Common myeloid progenitor, CD34-positive (primary cell): ENCODE data around the gene IGDCC3.
A peak's percentile ranks its signal among the peaks of the same experiment; 100 is the strongest.

Experiments
- CTCF ChIA-PET: fragments of 350-600 bp; sonication (Branson Sonifier 250); formaldehyde crosslinking; loops from one replicate; lab custom pipeline; 2021; ENCODE audit warnings: antibody characterized with exemption; lab: Charles Lee
- POLR2A ChIA-PET: fragments of 350-600 bp; sonication (Branson Sonifier 250); formaldehyde crosslinking; loops from one replicate; lab custom pipeline; 2021; ENCODE audit warnings: antibody characterized with exemption; lab: Charles Lee
- DNase-seq, 3 donors: peaks; one replicate each; pipeline versions ENCODE4 v3.0.0 to v3.0.0-alpha.2; 2013
- H3K27ac ChIP-seq, 2 experiments: 1 replicate in 1 of 2; 2 replicates in 1 of 2; pipeline ENCODE4 v1.7.0; 2013; ENCODE audit warnings: inconsistent platforms in 2 of 2, low read length in 2 of 2, mild to moderate bottlenecking in 2 of 2, low read depth in 1 of 2, moderate library complexity in 1 of 2; ENCODE audit not compliant: severe bottlenecking in 2 of 2, insufficient read depth in 1 of 2, poor library complexity in 1 of 2
- H3K27me3 ChIP-seq, 5 experiments: replicated peaks in 2 of 5; 1 replicate in 3 of 5; 2 replicates in 2 of 5; pipeline versions ENCODE4 v1.6.1 to v1.7.0; 2013; ENCODE audit warnings: low read length in 4 of 5, mild to moderate bottlenecking in 2 of 5, moderate library complexity in 2 of 5, inconsistent platforms in 1 of 5; ENCODE audit not compliant: insufficient read depth in 5 of 5, control insufficient read depth in 4 of 5
- H3K36me3 ChIP-seq, 4 experiments: 1 replicate in 2 of 4; 2 replicates in 2 of 4; pipeline versions ENCODE4 v1.6.1 to v1.7.0; 2013; ENCODE audit warnings: low read length in 3 of 4, control low read depth in 1 of 4, mild to moderate bottlenecking in 1 of 4; ENCODE audit not compliant: control insufficient read depth in 4 of 4, insufficient read depth in 4 of 4
- H3K4me1 ChIP-seq, 4 experiments: 1 replicate in 3 of 4; 2 replicates in 1 of 4; pipeline versions ENCODE4 v1.6.1 to v1.7.1; 2013; ENCODE audit warnings: low read length in 3 of 4, mild to moderate bottlenecking in 3 of 4, control low read depth in 1 of 4, inconsistent platforms in 1 of 4, moderate library complexity in 1 of 4; ENCODE audit not compliant: control insufficient read depth in 4 of 4, insufficient read depth in 4 of 4; ENCODE audit errors: control extremely low read depth in 1 of 4
- H3K4me3 ChIP-seq, 7 experiments: 1 replicate in 4 of 7; 2 replicates in 3 of 7; pipeline versions ENCODE4 v1.5.1 to v1.7.0; 2013; ENCODE audit warnings: mild to moderate bottlenecking in 7 of 7, low read length in 6 of 7, moderate library complexity in 6 of 7, inconsistent platforms in 2 of 7, low read depth in 2 of 7, control low read depth in 1 of 7; ENCODE audit not compliant: insufficient read depth in 4 of 7, control insufficient read depth in 1 of 7; ENCODE audit errors: extremely low read depth in 1 of 7
- H3K9me3 ChIP-seq, 5 experiments: 1 replicate in 4 of 5; 2 replicates in 1 of 5; pipeline versions ENCODE4 v1.6.1 to v1.7.1; 2013; ENCODE audit warnings: low read length in 4 of 5, mild to moderate bottlenecking in 2 of 5, inconsistent platforms in 1 of 5, low read depth in 1 of 5, moderate library complexity in 1 of 5; ENCODE audit not compliant: control insufficient read depth in 4 of 5, insufficient read depth in 2 of 5; ENCODE audit errors: control extremely low read depth in 1 of 5
- WGBS: methylation state at CpG from one replicate; pipeline ENCODE4 v1.1.5; 2013; ENCODE audit not compliant: insufficient coverage; 5-methylcytosine and 5-hydroxymethylcytosine counted together

Gene IGDCC3

GRCh38 chr15:65285291-65286068, 92.3 kb downstream of the IGDCC3 start:
- DNase-seq: no peak
- WGBS: 87% methylated on average over 8 of the region's 10 CpGs
- Histone ChIP-seq H3K9me3 (no peaks in the 10 kb centered on the region), H3K4me3 (peak overlapping the region in 6 of 7 experiments; percentile 16 to 87 (median 72)), H3K4me1 (peaks cover 4 to 24% (median 18%) of the 10 kb centered on the region in 4 experiments), H3K36me3 (peaks cover 0 to 5% (median 0%) of the 10 kb centered on the region in 4 experiments), H3K27ac (peak overlapping the region in 1 of 2 experiments; percentile 81), H3K27me3 (no peaks in the 10 kb centered on the region)
- ChIA-PET CTCF (interaction anchor here (0.8 to 3.7 kb wide), 8 partner anchors 10 to 100 kb away, joined by 3 to 19 read pairs (median 4); partner anchors contain the start of genes CLPX and RNU5B-1), POLR2A (interaction anchor here (1.2 to 2.1 kb wide), 3 partner anchors 10 to 20 kb away, joined by 3 to 19 read pairs (median 10); partner anchors contain the start of genes RNU5A-1 and RNU5B-1)

- Histone ChIP-seq H3K36me3 (peaks cover 0 to 19% (median 4%) of the 10 kb centered on the region in 4 experiments), H3K27ac (no peak overlapping the region), H3K4me3 (no peak overlapping the region), H3K4me1 (peaks cover 0 to 13% (median 3%) of the 10 kb centered on the region in 4 experiments), H3K9me3 (no peaks in the 10 kb centered on the region), H3K27me3 (no peaks in the 10 kb centered on the region)
- no CpG with 5 or more reads among the region's 1 CpG for WGBS
- ChIA-PET POLR2A (interaction anchor here (0.6 to 1.4 kb wide), 3 partner anchors 17 to 19 kb away, joined by 3 to 4 read pairs (median 4); no protein-coding TSS in a partner anchor), CTCF (interaction anchor here (0.6 to 4.1 kb wide), 10 partner anchors 7 to 90 kb away, joined by 3 to 23 read pairs (median 4); partner anchors contain the start of gene PARP16)
- DNase-seq: no peak
Measured at GRCh38 chr15:65278480-65278879, 99.3 kb downstream of the IGDCC3 start.
